ENCODE measurements around the gene IPPK. TPM values are rescaled to one million over a fixed set of nuclear protein-coding genes. Genes with fewer than 3 reads are reported as not detected.

IPPK gene
- total and polyA plus RNA-seq, 2 of the 8 experiments (the other 6 are each of a cell fraction or from before 2014, with no cell fraction given), result 10.5 to 13.6 TPM

GRCh38 chr9:92647671-92648473, 22.1 kb downstream of the IPPK start:
- Histone ChIP-seq H3K4me1 (replicated peaks in 1 of 4; ENCODE audit: control insufficient read depth in 3 of 4, insufficient read depth in 4 of 4, low read length in 3 of 4) (no peaks in the 10 kb centered on the region), H3K18ac (ENCODE audit: extremely low read depth, low read length) (no peak overlapping the region), H3K79me1 (ENCODE audit: low read depth, low read length) (no peaks in the 10 kb centered on the region; the same call in 1 of the 2 replicates), H3K79me2 (ENCODE audit: control insufficient read depth in 1 of 2, insufficient read depth in 2 of 2, low read length in 2 of 2) (no peaks in the 10 kb centered on the region), H3K36me3 (ENCODE audit: control insufficient read depth in 2 of 4, insufficient read depth in 4 of 4, low read length in 3 of 4) (peaks cover 0 to 23% (median 2%) of the 10 kb centered on the region in 4 experiments; a peak in 4 of 8 replicates), H4K8ac (ENCODE audit: extremely low read depth, insufficient read depth, low read length) (no peak overlapping the region; the same call in 1 of the 2 replicates), H3K4me2 (ENCODE audit: insufficient read depth in 1 of 2, low read depth in 2 of 2, low read length in 2 of 2) (no peak overlapping the region), H3K56ac (replicated peaks; ENCODE audit: insufficient read length, low read depth, low read length) (no peak overlapping the region), H2BK20ac (ENCODE audit: low read length) (no peak overlapping the region), H3K4ac (replicated peaks; ENCODE audit: insufficient read length, low read depth, low read length) (no peak overlapping the region), H3K9ac (replicated peaks in 1 of 4; ENCODE audit: extremely low read depth in 1 of 4, low read depth in 3 of 4, low read length in 3 of 4) (no peak overlapping the region), H3K27ac (ENCODE audit: low read depth, low read length) (no peak overlapping the region), H3K14ac (ENCODE audit: insufficient read length) (no peak overlapping the region), H4K91ac (replicated peaks; ENCODE audit: insufficient read length, low read length) (no peak overlapping the region), H3K23ac (ENCODE audit: insufficient read length) (no peak overlapping the region), H3K27me3 (replicated peaks in 1 of 4; ENCODE audit: control insufficient read depth in 3 of 4, extremely low read depth in 1 of 4, insufficient read depth in 3 of 4, low read length in 3 of 4) (no peaks in the 10 kb centered on the region), H2BK5ac (ENCODE audit: low read depth, low read length) (no peak overlapping the region), H2AK5ac (ENCODE audit: low read depth, low read length) (no peak overlapping the region), H2BK12ac (ENCODE audit: low read depth, low read length) (no peak overlapping the region), H3K9me3 (ENCODE audit: insufficient read depth in 2 of 2, low read depth in 1 of 2, low read length in 1 of 2) (no peaks in the 10 kb centered on the region), H4K20me1 (replicated peaks in 1 of 2; ENCODE audit: control insufficient read depth in 1 of 2, insufficient read depth in 2 of 2, low read length in 2 of 2) (peaks cover 2 to 4% of the 10 kb centered on the region in 2 experiments), H2BK120ac (replicated peaks; ENCODE audit: low read depth, low read length) (no peak overlapping the region), H2BK15ac (ENCODE audit: low read length) (no peak overlapping the region), H3K4me3 (ENCODE audit: extremely low read depth in 1 of 4, insufficient read depth in 2 of 4, low read depth in 3 of 4, low read length in 4 of 4) (no peak overlapping the region), H4K5ac (ENCODE audit: insufficient read length, low read depth, low read length) (no peak overlapping the region), H3K23me2 (ENCODE audit: low read depth, low read length) (no peaks in the 10 kb centered on the region), H2AFZ (ENCODE audit: low read length) (no peak overlapping the region)
- DNase-seq (ENCODE audit: low read depth in 1 of 2, low spot score in 2 of 2) (no peak), FAIRE-seq (no peak)
- ChIA-PET POLR2A (ENCODE audit: partially characterized antibody) (interaction anchor here (1.2 kb wide), 1 partner anchor 59 kb away, joined by 4 read pairs; no protein-coding TSS in a partner anchor), CTCF (ENCODE audit: partially characterized antibody) (interaction anchor here (0.6 to 1.9 kb wide), 5 partner anchors 12 to 508 kb away, joined by 3 to 8 read pairs (median 3); no protein-coding TSS in a partner anchor)
- 95% methylated on average over 11 of the region's 11 CpGs; no CpG with 5 or more reads in 1 of the 2 experiments for WGBS, 2 experiments (ENCODE audit: extremely low coverage in 1 of 2, insufficient coverage in 1 of 2, insufficient read length in 1 of 2, insufficient replicate concordance in 2 of 2, low coverage in 1 of 2, low lambda C conversion rate in 2 of 2, missing lambda C conversion rate in 1 of 2)
- TF ChIP-seq POLR2A (IDR thresholded peaks at IDR 0.05; ENCODE audit: control extremely low read depth in 1 of 2, low read depth in 2 of 2, low read length in 2 of 2) (no peak), KDM4A (IDR thresholded peaks at IDR 0.05; ENCODE audit: low read depth, low read length, severe bottlenecking) (no peak), TCF12 (IDR thresholded peaks at IDR 0.05; ENCODE audit: low read depth, low read length) (no peak), JUN (IDR thresholded peaks at IDR 0.05; ENCODE audit: low read depth, low read length) (no peak), RAD21 (IDR thresholded peaks at IDR 0.05 in 1 of 2, conservative IDR thresholded peaks at IDR 0.05 in 1 of 2; ENCODE audit: low read depth in 2 of 2, low read length in 2 of 2) (no peak), TAF7 (optimal IDR thresholded peaks at IDR 0.05; ENCODE audit: borderline replicate concordance, low read depth, low read length) (no peak), SRF (IDR thresholded peaks at IDR 0.05; ENCODE audit: low read depth, low read length) (no peak), ZNF274 (IDR thresholded peaks at IDR 0.05; ENCODE audit: borderline replicate concordance, extremely low read depth, low read length) (no peak), HDAC2 (IDR thresholded peaks at IDR 0.05; ENCODE audit: borderline replicate concordance in 1 of 2, low read depth in 2 of 2, low read length in 2 of 2) (no peak), RBBP5 (IDR thresholded peaks at IDR 0.05; ENCODE audit: borderline replicate concordance, low read depth, low read length) (no peak), CBX8 (IDR thresholded peaks at IDR 0.05; ENCODE audit: borderline replicate concordance, low read depth, low read length) (no peak)

All from H1 (cell line).